Measurements from ENCODE around the gene PPM1H. TPM values are rescaled to one million over a fixed set of nuclear protein-coding genes. Genes with fewer than 3 reads are reported as not detected.

The PPM1H gene
- total RNA-seq, 1 experiment from 2014 or later: 12.0 TPM

DNA sequence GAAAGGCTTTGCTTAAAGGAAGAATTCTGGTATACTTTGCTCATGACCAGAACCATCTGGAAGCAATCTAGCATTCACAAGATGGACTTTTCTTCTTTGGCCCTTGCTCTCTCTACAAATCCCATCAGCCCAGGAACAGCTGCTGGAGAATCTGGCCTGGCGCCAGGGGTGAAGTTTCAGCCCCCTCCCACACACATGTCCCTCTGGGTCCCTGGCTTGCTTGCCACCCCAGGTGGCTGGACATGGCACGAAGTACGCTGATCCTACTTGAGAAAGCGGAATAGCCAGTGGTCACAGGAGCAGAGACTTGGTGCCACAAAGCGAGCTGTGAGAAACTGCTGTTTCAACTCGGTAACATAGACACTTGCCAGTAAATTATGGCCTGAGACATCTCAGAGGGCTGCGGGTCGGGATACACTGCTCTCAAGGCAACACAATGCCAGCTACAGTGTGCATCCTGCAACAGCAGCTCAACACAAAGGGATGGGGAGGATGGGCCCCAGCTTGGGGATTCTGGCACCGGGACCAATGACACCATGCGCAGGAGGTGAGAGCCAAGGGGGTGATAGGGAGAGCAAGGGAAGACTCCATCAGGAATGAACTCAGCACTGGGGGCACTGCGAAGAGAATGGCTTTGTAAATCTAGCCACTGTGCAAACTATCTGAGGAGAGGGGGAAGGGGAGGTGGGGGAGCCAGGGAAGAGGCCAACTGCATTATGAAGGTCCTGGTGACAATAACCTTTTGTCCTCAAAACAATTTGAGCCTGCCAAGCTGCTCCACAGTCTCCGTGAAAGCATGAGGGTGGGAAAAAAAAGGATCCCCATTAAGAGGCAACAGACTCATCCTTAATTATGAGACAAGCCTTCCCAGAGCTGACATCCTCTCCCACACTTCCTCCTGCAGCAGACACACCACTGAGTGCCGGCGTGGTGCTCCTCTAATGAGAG lies 219.9 kb downstream of the PPM1H start:
- intact Hi-C loops (cut with micrococcal nuclease): no loop called here
- no peak for ATAC-seq
- CTCF ChIA-PET: no interaction called here

DNA sequence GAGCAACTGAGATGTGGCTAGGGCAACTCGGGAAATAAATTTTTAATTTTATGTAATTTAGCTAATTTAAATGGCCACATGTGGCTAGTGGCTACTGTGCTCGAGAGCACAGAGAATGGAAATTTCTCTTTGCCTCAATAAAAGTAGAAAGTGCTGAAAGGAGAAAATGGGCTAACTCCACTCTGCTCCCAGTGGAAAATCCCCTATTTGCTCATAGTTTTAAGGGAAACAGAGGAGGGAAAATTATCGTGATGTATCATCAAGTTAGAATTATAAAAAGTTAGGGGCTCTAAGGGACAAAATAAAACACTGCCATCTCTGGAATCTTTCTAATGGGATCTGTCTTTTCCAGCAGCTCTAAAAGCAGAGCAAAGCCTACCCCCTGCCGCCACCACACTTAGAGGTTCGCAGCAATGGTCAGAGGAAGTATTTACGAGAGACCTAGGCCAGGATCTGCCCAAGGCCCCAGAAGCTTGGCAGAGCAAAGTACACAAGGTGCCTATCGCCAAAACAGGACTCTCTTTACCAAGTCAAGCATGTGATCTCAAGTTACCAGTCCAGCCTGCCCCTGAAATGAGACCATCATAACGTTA lies 220.7 kb downstream of the PPM1H start:
- BruUV-seq (replicated peaks): no TSS peak
- Histone ChIP-seq H3K27me3 (ENCODE audit: low read length) (no peaks in the 10 kb centered on the region), H3K4me2 (ENCODE audit: low read length) (no peak overlapping the region), H3K9me2 (replicated peaks; ENCODE audit: low read length) (no peaks in the 10 kb centered on the region), H4K20me1 (ENCODE audit: low read length) (no peaks in the 10 kb centered on the region), H2AFZ (ENCODE audit: low read length) (no peak overlapping the region), H3K4me1 (ENCODE audit: insufficient read depth, low read length) (peaks cover 17% of the 10 kb centered on the region), H3F3A (ENCODE audit: low read length, unreplicated experiment) (no peaks in the 10 kb centered on the region), H3K36me3 (ENCODE audit: low read depth, low read length) (0 out of 2 replicates have a peak, but pooled peaks cover 2% of the 10 kb centered on the region), H3K27ac (ENCODE audit: low read length) (no peak overlapping the region), H3K4me3 (ENCODE audit: low read length) (no peak overlapping the region), H3K79me2 (ENCODE audit: low read length) (no peaks in the 10 kb centered on the region), H3K9me3 (ENCODE audit: low read length) (no peaks in the 10 kb centered on the region), H3K9ac (ENCODE audit: low read length) (no peak overlapping the region)
- ATAC-seq (no peak), DNase-seq (no peak)
- ChIA-PET CTCF (no interaction called here), POLR2A (ENCODE audit: unreplicated experiment) (no interaction called here)
- intact Hi-C loops (cut with micrococcal nuclease): no loop called here
- TF ChIP-seq, protein P1, sequence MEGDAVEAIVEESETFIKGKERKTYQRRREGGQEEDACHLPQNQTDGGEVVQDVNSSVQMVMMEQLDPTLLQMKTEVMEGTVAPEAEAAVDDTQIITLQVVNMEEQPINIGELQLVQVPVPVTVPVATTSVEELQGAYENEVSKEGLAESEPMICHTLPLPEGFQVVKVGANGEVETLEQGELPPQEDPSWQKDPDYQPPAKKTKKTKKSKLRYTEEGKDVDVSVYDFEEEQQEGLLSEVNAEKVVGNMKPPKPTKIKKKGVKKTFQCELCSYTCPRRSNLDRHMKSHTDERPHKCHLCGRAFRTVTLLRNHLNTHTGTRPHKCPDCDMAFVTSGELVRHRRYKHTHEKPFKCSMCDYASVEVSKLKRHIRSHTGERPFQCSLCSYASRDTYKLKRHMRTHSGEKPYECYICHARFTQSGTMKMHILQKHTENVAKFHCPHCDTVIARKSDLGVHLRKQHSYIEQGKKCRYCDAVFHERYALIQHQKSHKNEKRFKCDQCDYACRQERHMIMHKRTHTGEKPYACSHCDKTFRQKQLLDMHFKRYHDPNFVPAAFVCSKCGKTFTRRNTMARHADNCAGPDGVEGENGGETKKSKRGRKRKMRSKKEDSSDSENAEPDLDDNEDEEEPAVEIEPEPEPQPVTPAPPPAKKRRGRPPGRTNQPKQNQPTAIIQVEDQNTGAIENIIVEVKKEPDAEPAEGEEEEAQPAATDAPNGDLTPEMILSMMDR (conservative IDR thresholded peaks at IDR 0.05; ENCODE audit: low read depth, low read length): no peak
- TF ChIP-seq EZH2phosphoT487 (IDR thresholded peaks at IDR 0.05; ENCODE audit: borderline replicate concordance, low read length) (no peak), EZH2 (IDR thresholded peaks at IDR 0.05; ENCODE audit: low read length, unreplicated experiment) (no peak)

More for the DNA sequence above, 219.9 kb downstream of the PPM1H start:
- no peak for DNase-seq
- peaks cover 17% of the 10 kb centered on the region for H3K4me1 ChIP-seq (ENCODE audit: insufficient read depth, low read length)
- no TSS peak for BruUV-seq (replicated peaks)
- H3K4me3 ChIP-seq (ENCODE audit: low read length): no peak overlapping the region
- no peaks in the 10 kb centered on the region for H3K9me2 ChIP-seq (replicated peaks; ENCODE audit: low read length)
- H3K9me3 ChIP-seq (ENCODE audit: low read length): no peaks in the 10 kb centered on the region
- H3K9ac ChIP-seq (ENCODE audit: low read length): no peak overlapping the region
- no peak overlapping the region for H3K27ac ChIP-seq (ENCODE audit: low read length)
- no peaks in the 10 kb centered on the region for H3K27me3 ChIP-seq (ENCODE audit: low read length)
- no peaks in the 10 kb centered on the region for H3F3A ChIP-seq (ENCODE audit: low read length, unreplicated experiment)
- H2AFZ ChIP-seq (ENCODE audit: low read length): no peak overlapping the region
- no peak for TF ChIP-seq EZH2 (IDR thresholded peaks at IDR 0.05; ENCODE audit: low read length, unreplicated experiment)
- TF ChIP-seq, protein P1 (conservative IDR thresholded peaks at IDR 0.05; ENCODE audit: low read depth, low read length): no peak
- TF ChIP-seq EZH2phosphoT487 (IDR thresholded peaks at IDR 0.05; ENCODE audit: borderline replicate concordance, low read length): no peak
- POLR2A ChIA-PET (ENCODE audit: unreplicated experiment): no interaction called here
- no peak overlapping the region for H3K4me2 ChIP-seq (ENCODE audit: low read length)
- H3K79me2 ChIP-seq (ENCODE audit: low read length): no peaks in the 10 kb centered on the region
- H4K20me1 ChIP-seq (ENCODE audit: low read length): no peaks in the 10 kb centered on the region
- H3K36me3 ChIP-seq (ENCODE audit: low read depth, low read length): 0 out of 2 replicates have a peak, but pooled peaks cover 6% of the 10 kb centered on the region

DNA sequence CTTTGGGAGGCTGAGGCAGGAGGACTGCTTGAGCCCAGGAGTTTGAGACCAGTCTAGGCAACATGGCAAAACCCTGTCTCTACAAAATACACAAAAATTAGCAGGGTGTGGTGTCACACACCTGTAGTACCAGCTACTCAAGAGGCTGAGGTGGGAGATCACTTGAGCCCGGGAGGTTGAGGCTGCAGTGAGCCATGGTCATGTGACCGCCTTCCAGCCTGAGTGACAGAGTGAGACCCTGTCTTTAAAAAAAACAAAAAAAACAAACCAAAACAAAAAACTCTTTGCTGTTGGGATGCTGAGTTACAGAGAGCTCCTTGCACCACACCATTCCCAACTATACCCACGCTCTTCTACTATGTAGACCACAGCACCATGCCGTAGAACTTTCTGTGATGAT lies 221.2 kb downstream of the PPM1H start:
- Histone ChIP-seq H3K9me3 (ENCODE audit: low read length) (no peaks in the 10 kb centered on the region), H3K4me2 (ENCODE audit: low read length) (no peak overlapping the region), H3K9me2 (replicated peaks; ENCODE audit: low read length) (no peaks in the 10 kb centered on the region), H3K36me3 (ENCODE audit: low read depth, low read length) (no peaks in the 10 kb centered on the region), H3K27me3 (ENCODE audit: low read length) (no peaks in the 10 kb centered on the region), H3K79me2 (ENCODE audit: low read length) (no peaks in the 10 kb centered on the region), H3K9ac (ENCODE audit: low read length) (no peak overlapping the region), H3K4me1 (ENCODE audit: insufficient read depth, low read length) (peaks cover 17% of the 10 kb centered on the region), H2AFZ (ENCODE audit: low read length) (no peak overlapping the region), H4K20me1 (ENCODE audit: low read length) (no peaks in the 10 kb centered on the region), H3K4me3 (ENCODE audit: low read length) (no peak overlapping the region), H3K27ac (ENCODE audit: low read length) (no peak overlapping the region), H3F3A (ENCODE audit: low read length, unreplicated experiment) (no peaks in the 10 kb centered on the region)
- DNase-seq (no peak), ATAC-seq (no peak)
- no TSS peak for BruUV-seq (replicated peaks)
- ChIA-PET CTCF (no interaction called here), POLR2A (ENCODE audit: unreplicated experiment) (no interaction called here)
- TF ChIP-seq EZH2 (IDR thresholded peaks at IDR 0.05; ENCODE audit: low read length, unreplicated experiment) (no peak), EZH2phosphoT487 (IDR thresholded peaks at IDR 0.05; ENCODE audit: borderline replicate concordance, low read length) (no peak)
- TF ChIP-seq, protein P1 (conservative IDR thresholded peaks at IDR 0.05; ENCODE audit: low read depth, low read length): no peak
- intact Hi-C loops (cut with micrococcal nuclease): no loop called here
